ENCODE results near the gene HFM1.

HFM1 gene

GRCh38 chr1:91349524-91349923 lies 55.1 kb downstream of the HFM1 start:
- no peaks in the 10 kb centered on the region for H3K36me3 ChIP-seq (ENCODE audit: insufficient read depth, low read length)
- H3K27me3 ChIP-seq (ENCODE audit: control insufficient read depth in 1 of 2, insufficient read depth in 2 of 2, low read length in 2 of 2): no peaks in the 10 kb centered on the region
- no peak overlapping the region for H3K9ac ChIP-seq (ENCODE audit: low read length)

GRCh38 chr1:91346824-91347223 lies 57.8 kb downstream of the HFM1 start:
- Histone ChIP-seq H3K4me3 (ENCODE audit: low read depth in 1 of 2, low read length in 2 of 2) (no peak overlapping the region), H3K9ac (ENCODE audit: low read length) (no peak overlapping the region), H3K27me3 (ENCODE audit: control insufficient read depth in 1 of 2, insufficient read depth in 2 of 2, low read length in 2 of 2) (no peaks in the 10 kb centered on the region), H3K36me3 (ENCODE audit: insufficient read depth, low read length) (no peaks in the 10 kb centered on the region), H3K27ac (ENCODE audit: low read depth, low read length) (no peak overlapping the region), H3K4me1 (ENCODE audit: insufficient read depth, low read length) (no peaks in the 10 kb centered on the region), H3K9me3 (ENCODE audit: low read length) (no peaks in the 10 kb centered on the region)

More at GRCh38 chr1:91349524-91349923, 55.1 kb downstream of the HFM1 start:
- Histone ChIP-seq H3K9me3 (ENCODE audit: low read length) (peaks cover 9% of the 10 kb centered on the region), H3K4me3 (ENCODE audit: low read depth in 1 of 2, low read length in 2 of 2) (no peak overlapping the region), H3K27ac (ENCODE audit: low read depth, low read length) (no peak overlapping the region), H3K4me1 (ENCODE audit: insufficient read depth, low read length) (no peaks in the 10 kb centered on the region)

- H3K27me3 ChIP-seq (ENCODE audit: control insufficient read depth in 1 of 2, insufficient read depth in 2 of 2, low read length in 2 of 2): no peaks in the 10 kb centered on the region
- no peaks in the 10 kb centered on the region for H3K4me1 ChIP-seq (ENCODE audit: insufficient read depth, low read length)
- H3K27ac ChIP-seq (ENCODE audit: low read depth, low read length): no peak overlapping the region
- no peak overlapping the region for H3K4me3 ChIP-seq (ENCODE audit: low read depth in 1 of 2, low read length in 2 of 2)
- no peaks in the 10 kb centered on the region for H3K9me3 ChIP-seq (ENCODE audit: low read length)
- no peaks in the 10 kb centered on the region for H3K36me3 ChIP-seq (ENCODE audit: insufficient read depth, low read length)
- no peak overlapping the region for H3K9ac ChIP-seq (ENCODE audit: low read length)
Observed at GRCh38 chr1:91345395-91346005, 59.1 kb downstream of the HFM1 start.

- Histone ChIP-seq H3K27ac (ENCODE audit: low read depth, low read length) (no peak overlapping the region), H3K4me3 (ENCODE audit: low read depth in 1 of 2, low read length in 2 of 2) (no peak overlapping the region), H3K9me3 (ENCODE audit: low read length) (no peaks in the 10 kb centered on the region), H3K9ac (ENCODE audit: low read length) (no peak overlapping the region), H3K36me3 (ENCODE audit: insufficient read depth, low read length) (peaks cover 7% of the 10 kb centered on the region), H3K4me1 (ENCODE audit: insufficient read depth, low read length) (no peaks in the 10 kb centered on the region), H3K27me3 (ENCODE audit: control insufficient read depth in 1 of 2, insufficient read depth in 2 of 2, low read length in 2 of 2) (no peaks in the 10 kb centered on the region)
Observed at GRCh38 chr1:91338501-91338900, 66.1 kb downstream of the HFM1 start.

- Histone ChIP-seq H3K27ac (ENCODE audit: low read depth, low read length) (no peak overlapping the region), H3K36me3 (ENCODE audit: insufficient read depth, low read length) (peaks cover 7% of the 10 kb centered on the region), H3K9ac (ENCODE audit: low read length) (no peak overlapping the region), H3K4me3 (ENCODE audit: low read depth in 1 of 2, low read length in 2 of 2) (no peak overlapping the region), H3K27me3 (ENCODE audit: control insufficient read depth in 1 of 2, insufficient read depth in 2 of 2, low read length in 2 of 2) (no peaks in the 10 kb centered on the region), H3K4me1 (ENCODE audit: insufficient read depth, low read length) (no peaks in the 10 kb centered on the region), H3K9me3 (ENCODE audit: low read length) (no peaks in the 10 kb centered on the region)
Observed at GRCh38 chr1:91335603-91336002, 69.0 kb downstream of the HFM1 start.

GRCh38 chr1:91334856-91335255 lies 69.8 kb downstream of the HFM1 start:
- peaks cover 7% of the 10 kb centered on the region for H3K36me3 ChIP-seq (ENCODE audit: insufficient read depth, low read length)

GRCh38 chr1:91325456-91325855 lies 79.2 kb downstream of the HFM1 start:
- Histone ChIP-seq H3K36me3 (ENCODE audit: insufficient read depth, low read length) (no peaks in the 10 kb centered on the region), H3K9me3 (ENCODE audit: low read length) (no peaks in the 10 kb centered on the region), H3K27ac (ENCODE audit: low read depth, low read length) (no peak overlapping the region), H3K9ac (ENCODE audit: low read length) (no peak overlapping the region), H3K27me3 (ENCODE audit: control insufficient read depth in 1 of 2, insufficient read depth in 2 of 2, low read length in 2 of 2) (no peaks in the 10 kb centered on the region), H3K4me3 (ENCODE audit: low read depth in 1 of 2, low read length in 2 of 2) (no peak overlapping the region), H3K4me1 (ENCODE audit: insufficient read depth, low read length) (no peaks in the 10 kb centered on the region)

More at GRCh38 chr1:91334856-91335255, 69.8 kb downstream of the HFM1 start:
- Histone ChIP-seq H3K9me3 (ENCODE audit: low read length) (no peaks in the 10 kb centered on the region), H3K4me1 (ENCODE audit: insufficient read depth, low read length) (no peaks in the 10 kb centered on the region), H3K27me3 (ENCODE audit: control insufficient read depth in 1 of 2, insufficient read depth in 2 of 2, low read length in 2 of 2) (no peaks in the 10 kb centered on the region), H3K9ac (ENCODE audit: low read length) (no peak overlapping the region), H3K27ac (ENCODE audit: low read depth, low read length) (no peak overlapping the region), H3K4me3 (ENCODE audit: low read depth in 1 of 2, low read length in 2 of 2) (no peak overlapping the region)

GRCh38 chr1:91314643-91315042 lies 90.0 kb downstream of the HFM1 start:
- Histone ChIP-seq H3K9ac (ENCODE audit: low read length) (no peak overlapping the region), H3K9me3 (ENCODE audit: low read length) (no peaks in the 10 kb centered on the region)

GRCh38 chr1:91311672-91312071 lies 93.0 kb downstream of the HFM1 start:
- H3K36me3 ChIP-seq (ENCODE audit: insufficient read depth, low read length): no peaks in the 10 kb centered on the region
- H3K9ac ChIP-seq (ENCODE audit: low read length): no peak overlapping the region
- H3K27me3 ChIP-seq (ENCODE audit: control insufficient read depth in 1 of 2, insufficient read depth in 2 of 2, low read length in 2 of 2): no peaks in the 10 kb centered on the region
- no peak overlapping the region for H3K27ac ChIP-seq (ENCODE audit: low read depth, low read length)
- H3K4me3 ChIP-seq (ENCODE audit: low read depth in 1 of 2, low read length in 2 of 2): no peak overlapping the region
- H3K9me3 ChIP-seq (ENCODE audit: low read length): no peaks in the 10 kb centered on the region
- H3K4me1 ChIP-seq (ENCODE audit: insufficient read depth, low read length): no peaks in the 10 kb centered on the region

More at GRCh38 chr1:91314643-91315042, 90.0 kb downstream of the HFM1 start:
- no peaks in the 10 kb centered on the region for H3K36me3 ChIP-seq (ENCODE audit: insufficient read depth, low read length)
- no peak overlapping the region for H3K4me3 ChIP-seq (ENCODE audit: low read depth in 1 of 2, low read length in 2 of 2)
- no peaks in the 10 kb centered on the region for H3K27me3 ChIP-seq (ENCODE audit: control insufficient read depth in 1 of 2, insufficient read depth in 2 of 2, low read length in 2 of 2)
- H3K27ac ChIP-seq (ENCODE audit: low read depth, low read length): no peak overlapping the region
- no peaks in the 10 kb centered on the region for H3K4me1 ChIP-seq (ENCODE audit: insufficient read depth, low read length)

- Histone ChIP-seq H3K36me3 (ENCODE audit: insufficient read depth, low read length) (no peaks in the 10 kb centered on the region), H3K4me3 (ENCODE audit: low read depth in 1 of 2, low read length in 2 of 2) (no peak overlapping the region), H3K9me3 (ENCODE audit: low read length) (no peaks in the 10 kb centered on the region), H3K9ac (ENCODE audit: low read length) (no peak overlapping the region), H3K27me3 (ENCODE audit: control insufficient read depth in 1 of 2, insufficient read depth in 2 of 2, low read length in 2 of 2) (no peaks in the 10 kb centered on the region), H3K4me1 (ENCODE audit: insufficient read depth, low read length) (no peaks in the 10 kb centered on the region), H3K27ac (ENCODE audit: low read depth, low read length) (no peak overlapping the region)
Observed at GRCh38 chr1:91308544-91308943, 96.1 kb downstream of the HFM1 start.

- H3K4me3 ChIP-seq (ENCODE audit: low read depth in 1 of 2, low read length in 2 of 2): no peak overlapping the region
- H3K9ac ChIP-seq (ENCODE audit: low read length): no peak overlapping the region
- no peaks in the 10 kb centered on the region for H3K4me1 ChIP-seq (ENCODE audit: insufficient read depth, low read length)
- H3K27ac ChIP-seq (ENCODE audit: low read depth, low read length): no peak overlapping the region
- no peaks in the 10 kb centered on the region for H3K36me3 ChIP-seq (ENCODE audit: insufficient read depth, low read length)
- H3K27me3 ChIP-seq (ENCODE audit: control insufficient read depth in 1 of 2, insufficient read depth in 2 of 2, low read length in 2 of 2): no peaks in the 10 kb centered on the region
- H3K9me3 ChIP-seq (ENCODE audit: low read length): no peaks in the 10 kb centered on the region
Observed at GRCh38 chr1:91307784-91308409, 96.7 kb downstream of the HFM1 start.

- Histone ChIP-seq H3K9me3 (ENCODE audit: low read length) (no peaks in the 10 kb centered on the region), H3K9ac (ENCODE audit: low read length) (no peak overlapping the region), H3K27me3 (ENCODE audit: control insufficient read depth in 1 of 2, insufficient read depth in 2 of 2, low read length in 2 of 2) (no peaks in the 10 kb centered on the region), H3K27ac (ENCODE audit: low read depth, low read length) (no peak overlapping the region), H3K36me3 (ENCODE audit: insufficient read depth, low read length) (no peaks in the 10 kb centered on the region), H3K4me1 (ENCODE audit: insufficient read depth, low read length) (no peaks in the 10 kb centered on the region), H3K4me3 (ENCODE audit: low read depth in 1 of 2, low read length in 2 of 2) (no peak overlapping the region)
Observed at GRCh38 chr1:91303165-91303564, 101.5 kb downstream of the HFM1 start.
